ENCODE measurements around the gene AQP1. TPM values are rescaled to one million over a fixed set of nuclear protein-coding genes. Genes with fewer than 3 reads are reported as not detected.

AQP1 gene
- total and polyA plus RNA-seq, 2 of the 13 experiments (the other 11 are each of a cell fraction or from before 2014, with no cell fraction given): not detected

DNA sequence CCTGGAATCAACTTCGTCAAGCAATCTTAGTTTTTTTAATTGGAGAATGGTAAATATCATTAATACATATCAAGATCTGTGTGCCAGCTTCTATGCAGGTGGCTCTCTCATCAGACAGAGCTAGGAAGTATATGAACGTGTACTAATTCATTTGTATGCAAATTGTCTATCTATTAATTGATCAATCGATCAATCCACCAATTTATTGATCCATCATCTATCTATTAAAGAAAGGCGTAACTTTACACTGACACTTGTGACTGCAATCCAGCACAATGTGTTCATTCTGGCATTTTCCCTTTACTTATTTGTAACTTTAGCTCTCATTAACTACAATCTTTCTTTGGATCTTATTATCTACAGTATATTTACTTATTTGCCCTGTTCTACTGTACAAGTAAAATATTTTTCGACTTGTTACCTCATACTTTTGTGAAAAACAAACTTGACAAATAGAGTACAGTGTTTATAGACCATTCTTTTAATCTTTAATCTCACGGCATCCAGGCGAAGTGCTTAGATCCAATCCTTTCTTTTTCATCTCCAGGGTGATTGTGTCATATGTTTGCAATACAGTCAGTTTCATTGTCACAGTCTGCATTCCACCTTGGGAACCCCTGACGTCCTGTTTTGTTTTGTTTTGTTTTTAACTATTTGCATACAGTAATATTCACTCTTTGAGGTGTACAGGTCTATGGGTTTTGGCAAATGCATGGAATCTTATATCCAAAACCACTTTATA is 30.1 kb downstream of the AQP1 start:
- Histone ChIP-seq H3K27ac (ENCODE audit: extremely low read length, insufficient read depth, low read length) (no peak overlapping the region), H2AFZ (ENCODE audit: low read length) (no peak overlapping the region), H3K79me2 (ENCODE audit: insufficient read depth, low read length) (no peaks in the 10 kb centered on the region), H3K4me1 (ENCODE audit: insufficient read depth, low read length) (no peaks in the 10 kb centered on the region), H3K9ac (ENCODE audit: insufficient read depth, low read depth, low read length) (no peak overlapping the region), H3K36me3 (replicated peaks in 1 of 2; ENCODE audit: control insufficient read depth in 1 of 2, insufficient read depth in 2 of 2, low read length in 2 of 2) (no peaks in the 10 kb centered on the region), H3K27me3 (ENCODE audit: control insufficient read depth in 1 of 2, insufficient read depth in 2 of 2, low read length in 2 of 2) (no peaks in the 10 kb centered on the region), H4K20me1 (ENCODE audit: insufficient read depth, low read length) (no peaks in the 10 kb centered on the region), H3K4me2 (ENCODE audit: low read depth, low read length) (no peak overlapping the region), H3K4me3 (replicated peaks in 1 of 3; ENCODE audit: insufficient read depth in 1 of 3, low read depth in 2 of 3, low read length in 3 of 3) (no peak overlapping the region), H3K9me3 (ENCODE audit: low read length) (no peaks in the 10 kb centered on the region)
- ChIA-PET CTCF (ENCODE audit: low intra/inter-chr PET ratio, low total read pairs) (no interaction called here), POLR2A (no interaction called here)
- WGBS (ENCODE audit: low lambda C conversion rate): 9% methylated on average over 8 of the region's 8 CpGs
- intact Hi-C loops (cut with micrococcal nuclease; ENCODE audit: unreplicated experiment) (no loop called here), in situ Hi-C loops (cut with HindIII; ENCODE audit: extremely low pct_ligation_motif_present, low pct_unique_long_range_greater_than_20kb) (no loop called here)
- DNase-seq (ENCODE audit: low spot score) (peak; percentile 20), ATAC-seq (no peak), FAIRE-seq (no peak)
- TF ChIP-seq REPIN1 (CRISPR knock-in tag; IDR thresholded peaks at IDR 0.05; ENCODE audit: borderline replicate concordance, low read depth): no peak
- no peak for TF ChIP-seq SETDB1 (CRISPR knock-in tag; IDR thresholded peaks at IDR 0.05; ENCODE audit: borderline replicate concordance)
- no peak for TF ChIP-seq HOXA9 (CRISPR knock-in tag; IDR thresholded peaks at IDR 0.05; ENCODE audit: borderline replicate concordance)
- TF ChIP-seq SOX5 (CRISPR knock-in tag; IDR thresholded peaks at IDR 0.05; ENCODE audit: borderline replicate concordance): peak; percentile 23; the same call in 1 of the 2 replicates
- no peak for TF ChIP-seq ZNF598 (CRISPR knock-in tag; IDR thresholded peaks at IDR 0.05; ENCODE audit: borderline replicate concordance)
- TF ChIP-seq CEBPB (IDR thresholded peaks at IDR 0.05; ENCODE audit: borderline replicate concordance, low read depth, low read length): 0 out of 2 replicates have a peak, but pooled peaks have one; percentile 10
- no TSS peak for BruUV-seq (replicated peaks)

GRCh38 chr7:30950197-30950596 is 38.5 kb downstream of the AQP1 start:
- no peak for DNase-seq (ENCODE audit: low spot score)

More at GRCh38 chr7:30950197-30950596, 38.5 kb downstream of the AQP1 start:
- no peak overlapping the region for H3K4me3 ChIP-seq (replicated peaks in 1 of 3; ENCODE audit: insufficient read depth in 1 of 3, low read depth in 2 of 3, low read length in 3 of 3)
- no peak overlapping the region for H2AFZ ChIP-seq (ENCODE audit: low read length)
- H3K36me3 ChIP-seq (replicated peaks in 1 of 2; ENCODE audit: control insufficient read depth in 1 of 2, insufficient read depth in 2 of 2, low read length in 2 of 2): no peaks in the 10 kb centered on the region
- in situ Hi-C loops (cut with HindIII; ENCODE audit: extremely low pct_ligation_motif_present, low pct_unique_long_range_greater_than_20kb): no loop called here
- no peak for ATAC-seq
- H3K4me2 ChIP-seq (ENCODE audit: low read depth, low read length): no peak overlapping the region
- no peaks in the 10 kb centered on the region for H3K4me1 ChIP-seq (ENCODE audit: insufficient read depth, low read length)
- no peaks in the 10 kb centered on the region for H3K79me2 ChIP-seq (ENCODE audit: insufficient read depth, low read length)
- no peaks in the 10 kb centered on the region for H3K27me3 ChIP-seq (ENCODE audit: control insufficient read depth in 1 of 2, insufficient read depth in 2 of 2, low read length in 2 of 2)
- no peak overlapping the region for H3K9ac ChIP-seq (ENCODE audit: insufficient read depth, low read depth, low read length)
- ChIA-PET CTCF (ENCODE audit: low intra/inter-chr PET ratio, low total read pairs) (no interaction called here), POLR2A (no interaction called here)
- no peak for TF ChIP-seq FOSL2 (CRISPR knock-in tag; IDR thresholded peaks at IDR 0.05)
- TF ChIP-seq, protein P1, sequence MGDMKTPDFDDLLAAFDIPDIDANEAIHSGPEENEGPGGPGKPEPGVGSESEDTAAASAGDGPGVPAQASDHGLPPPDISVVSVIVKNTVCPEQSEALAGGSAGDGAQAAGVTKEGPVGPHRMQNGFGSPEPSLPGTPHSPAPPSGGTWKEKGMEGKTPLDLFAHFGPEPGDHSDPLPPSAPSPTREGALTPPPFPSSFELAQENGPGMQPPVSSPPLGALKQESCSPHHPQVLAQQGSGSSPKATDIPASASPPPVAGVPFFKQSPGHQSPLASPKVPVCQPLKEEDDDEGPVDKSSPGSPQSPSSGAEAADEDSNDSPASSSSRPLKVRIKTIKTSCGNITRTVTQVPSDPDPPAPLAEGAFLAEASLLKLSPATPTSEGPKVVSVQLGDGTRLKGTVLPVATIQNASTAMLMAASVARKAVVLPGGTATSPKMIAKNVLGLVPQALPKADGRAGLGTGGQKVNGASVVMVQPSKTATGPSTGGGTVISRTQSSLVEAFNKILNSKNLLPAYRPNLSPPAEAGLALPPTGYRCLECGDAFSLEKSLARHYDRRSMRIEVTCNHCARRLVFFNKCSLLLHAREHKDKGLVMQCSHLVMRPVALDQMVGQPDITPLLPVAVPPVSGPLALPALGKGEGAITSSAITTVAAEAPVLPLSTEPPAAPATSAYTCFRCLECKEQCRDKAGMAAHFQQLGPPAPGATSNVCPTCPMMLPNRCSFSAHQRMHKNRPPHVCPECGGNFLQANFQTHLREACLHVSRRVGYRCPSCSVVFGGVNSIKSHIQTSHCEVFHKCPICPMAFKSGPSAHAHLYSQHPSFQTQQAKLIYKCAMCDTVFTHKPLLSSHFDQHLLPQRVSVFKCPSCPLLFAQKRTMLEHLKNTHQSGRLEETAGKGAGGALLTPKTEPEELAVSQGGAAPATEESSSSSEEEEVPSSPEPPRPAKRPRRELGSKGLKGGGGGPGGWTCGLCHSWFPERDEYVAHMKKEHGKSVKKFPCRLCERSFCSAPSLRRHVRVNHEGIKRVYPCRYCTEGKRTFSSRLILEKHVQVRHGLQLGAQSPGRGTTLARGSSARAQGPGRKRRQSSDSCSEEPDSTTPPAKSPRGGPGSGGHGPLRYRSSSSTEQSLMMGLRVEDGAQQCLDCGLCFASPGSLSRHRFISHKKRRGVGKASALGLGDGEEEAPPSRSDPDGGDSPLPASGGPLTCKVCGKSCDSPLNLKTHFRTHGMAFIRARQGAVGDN (CRISPR knock-in tag; IDR thresholded peaks at IDR 0.05): no peak
- TF ChIP-seq ATF1 (CRISPR knock-in tag; IDR thresholded peaks at IDR 0.05): no peak
- TF ChIP-seq HOXA7 (CRISPR knock-in tag; IDR thresholded peaks at IDR 0.05): no peak
- no peak for TF ChIP-seq ZNF839 (CRISPR knock-in tag; IDR thresholded peaks at IDR 0.05; ENCODE audit: borderline replicate concordance)
- no peak for TF ChIP-seq ZFP36L2 (CRISPR knock-in tag; IDR thresholded peaks at IDR 0.05)
- TF ChIP-seq FOXA3 (CRISPR knock-in tag; IDR thresholded peaks at IDR 0.05): no peak
- FAIRE-seq: no peak
- H3K9me3 ChIP-seq (ENCODE audit: low read length): no peaks in the 10 kb centered on the region
- no peak overlapping the region for H3K27ac ChIP-seq (ENCODE audit: extremely low read length, insufficient read depth, low read length)
- no TSS peak for BruUV-seq (replicated peaks)
- intact Hi-C loops (cut with micrococcal nuclease; ENCODE audit: unreplicated experiment): no loop called here
- H4K20me1 ChIP-seq (ENCODE audit: insufficient read depth, low read length): no peaks in the 10 kb centered on the region
